Measurements from ENCODE around the gene FHIP2A.

Gene FHIP2A

GRCh38 chr10:114806562-114807391 lies 14.8 kb upstream of the FHIP2A start:
- TF ChIP-seq CTCF (IDR thresholded peaks at IDR 0.05; ENCODE audit: insufficient read depth, low read length, poor library complexity, severe bottlenecking) = no peak
- H3K4me3 ChIP-seq (replicated peaks; ENCODE audit: low read depth, low read length) = no peak overlapping the region
- no peak for DNase-seq (ENCODE audit: extremely low read depth, insufficient read length)
- no peaks in the 10 kb centered on the region for H3K27me3 ChIP-seq (replicated peaks; ENCODE audit: control insufficient read depth, insufficient read depth, low read length)
- no peaks in the 10 kb centered on the region for H3K36me3 ChIP-seq (ENCODE audit: control insufficient read depth, insufficient read depth, low read length)

DNA sequence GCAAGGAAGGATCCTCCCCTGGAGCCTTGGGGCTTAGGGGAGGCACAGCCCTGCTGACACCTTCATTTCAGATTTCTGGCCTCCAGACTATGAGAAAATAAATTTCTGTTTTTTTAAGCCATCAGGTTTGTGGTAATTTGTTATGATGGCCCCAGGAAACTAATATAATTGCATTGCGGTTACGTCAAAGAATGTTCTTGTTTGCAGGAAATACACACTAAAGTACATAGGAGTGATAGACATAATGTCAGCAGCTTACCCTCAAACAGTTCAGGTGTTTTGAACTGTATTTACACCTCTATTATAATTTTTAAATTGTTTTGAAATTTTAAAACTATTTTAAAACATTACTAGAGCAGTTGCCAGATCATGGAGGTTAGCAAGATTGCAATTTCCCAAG lies 12.6 kb upstream of the FHIP2A start:
- TF ChIP-seq CTCF (IDR thresholded peaks at IDR 0.05; ENCODE audit: insufficient read depth, low read length, poor library complexity, severe bottlenecking) = no peak
- H3K27me3 ChIP-seq (replicated peaks; ENCODE audit: control insufficient read depth, insufficient read depth, low read length) = no peaks in the 10 kb centered on the region
- H3K4me3 ChIP-seq (replicated peaks; ENCODE audit: low read depth, low read length) = no peak overlapping the region
- DNase-seq (ENCODE audit: extremely low read depth, insufficient read length) = no peak
- H3K36me3 ChIP-seq (ENCODE audit: control insufficient read depth, insufficient read depth, low read length) = no peaks in the 10 kb centered on the region

- DNase-seq (ENCODE audit: extremely low read depth, insufficient read length) = peak; percentile 37
- no peak overlapping the region for H3K4me3 ChIP-seq (replicated peaks; ENCODE audit: low read depth, low read length)
- TF ChIP-seq CTCF (IDR thresholded peaks at IDR 0.05; ENCODE audit: insufficient read depth, low read length, poor library complexity, severe bottlenecking) = no peak
Measured at GRCh38 chr10:114810926-114811325, 10.7 kb upstream of the FHIP2A start.

GRCh38 chr10:114811862-114812261 lies 9.7 kb upstream of the FHIP2A start:
- DNase-seq (ENCODE audit: extremely low read depth, insufficient read length) = no peak
- Histone ChIP-seq H3K36me3 (ENCODE audit: control insufficient read depth, insufficient read depth, low read length) (no peaks in the 10 kb centered on the region), H3K4me3 (replicated peaks; ENCODE audit: low read depth, low read length) (no peak overlapping the region), H3K27me3 (replicated peaks; ENCODE audit: control insufficient read depth, insufficient read depth, low read length) (no peaks in the 10 kb centered on the region)
- TF ChIP-seq CTCF (IDR thresholded peaks at IDR 0.05; ENCODE audit: insufficient read depth, low read length, poor library complexity, severe bottlenecking) = no peak

More at GRCh38 chr10:114810926-114811325, 10.7 kb upstream of the FHIP2A start:
- no peaks in the 10 kb centered on the region for H3K27me3 ChIP-seq (replicated peaks; ENCODE audit: control insufficient read depth, insufficient read depth, low read length)
- no peaks in the 10 kb centered on the region for H3K36me3 ChIP-seq (ENCODE audit: control insufficient read depth, insufficient read depth, low read length)

DNA sequence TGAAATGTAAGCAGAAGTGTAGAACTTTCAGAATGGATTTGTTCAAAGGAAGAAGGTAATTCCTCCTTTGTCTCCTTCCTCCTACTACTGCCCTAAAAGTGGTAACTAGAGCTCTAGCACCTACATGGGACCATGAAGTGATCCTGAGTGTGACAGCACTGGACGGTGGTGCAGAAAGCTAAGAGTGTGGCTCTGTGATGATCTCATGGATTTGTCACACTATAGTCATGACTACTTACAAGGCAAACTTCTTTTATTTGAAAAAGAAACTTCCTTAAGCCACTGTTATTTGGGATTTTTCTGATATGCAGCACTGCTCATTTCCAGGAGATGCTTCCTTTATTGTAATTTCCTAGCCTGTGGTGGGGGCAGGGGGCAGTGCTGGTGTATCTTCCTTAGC lies 5.8 kb upstream of the FHIP2A start:
- no peak for TF ChIP-seq CTCF (IDR thresholded peaks at IDR 0.05; ENCODE audit: insufficient read depth, low read length, poor library complexity, severe bottlenecking)
- H3K27me3 ChIP-seq (replicated peaks; ENCODE audit: control insufficient read depth, insufficient read depth, low read length) = no peaks in the 10 kb centered on the region
- no peak overlapping the region for H3K4me3 ChIP-seq (replicated peaks; ENCODE audit: low read depth, low read length)
- H3K36me3 ChIP-seq (ENCODE audit: control insufficient read depth, insufficient read depth, low read length) = no peaks in the 10 kb centered on the region
- DNase-seq (ENCODE audit: extremely low read depth, insufficient read length) = no peak

Data from GM06990 (cell line).